GM10266 (cell line): Measurements from ENCODE around the gene YPEL1.

Experiments
- DNase-seq: peaks from one replicate; pipeline ENCODE4 v3.0.0; 2012; ENCODE audit errors: extremely low spot score
- CTCF ChIP-seq: IDR thresholded peaks from 2 replicates; pipeline ENCODE4 v1.5.1; 2012; ENCODE audit warnings: mild to moderate bottlenecking, low read depth; ENCODE audit not compliant: control insufficient read depth, insufficient read depth; ENCODE audit errors: missing control alignments

Gene YPEL1

GRCh38 chr22:21711851-21712250, 23.7 kb downstream of the YPEL1 start:
- no peak for TF ChIP-seq CTCF
- DNase-seq = no peak

- TF ChIP-seq CTCF = no peak
- DNase-seq = no peak
Measured at GRCh38 chr22:21710156-21710555, 25.4 kb downstream of the YPEL1 start.

GRCh38 chr22:21709688-21710087, 25.9 kb downstream of the YPEL1 start:
- TF ChIP-seq CTCF = no peak
- no peak for DNase-seq

GRCh38 chr22:21708960-21709359, 26.6 kb downstream of the YPEL1 start:
- DNase-seq = no peak
- TF ChIP-seq CTCF = no peak

- no peak for DNase-seq
- TF ChIP-seq CTCF = no peak
Measured at GRCh38 chr22:21707677-21708076, 27.9 kb downstream of the YPEL1 start.

GRCh38 chr22:21703684-21704316, 31.8 kb downstream of the YPEL1 start:
- DNase-seq = no peak
- no peak for TF ChIP-seq CTCF

- no peak for TF ChIP-seq CTCF
- no peak for DNase-seq
Measured at GRCh38 chr22:21702700-21703683, 32.6 kb downstream of the YPEL1 start.
